ENCODE measurements around the gene KRTAP20-1.

GRCh38 chr21:30577766-30578165 lies 38.5 kb upstream of the KRTAP20-1 start:
- TF ChIP-seq, protein P1, sequence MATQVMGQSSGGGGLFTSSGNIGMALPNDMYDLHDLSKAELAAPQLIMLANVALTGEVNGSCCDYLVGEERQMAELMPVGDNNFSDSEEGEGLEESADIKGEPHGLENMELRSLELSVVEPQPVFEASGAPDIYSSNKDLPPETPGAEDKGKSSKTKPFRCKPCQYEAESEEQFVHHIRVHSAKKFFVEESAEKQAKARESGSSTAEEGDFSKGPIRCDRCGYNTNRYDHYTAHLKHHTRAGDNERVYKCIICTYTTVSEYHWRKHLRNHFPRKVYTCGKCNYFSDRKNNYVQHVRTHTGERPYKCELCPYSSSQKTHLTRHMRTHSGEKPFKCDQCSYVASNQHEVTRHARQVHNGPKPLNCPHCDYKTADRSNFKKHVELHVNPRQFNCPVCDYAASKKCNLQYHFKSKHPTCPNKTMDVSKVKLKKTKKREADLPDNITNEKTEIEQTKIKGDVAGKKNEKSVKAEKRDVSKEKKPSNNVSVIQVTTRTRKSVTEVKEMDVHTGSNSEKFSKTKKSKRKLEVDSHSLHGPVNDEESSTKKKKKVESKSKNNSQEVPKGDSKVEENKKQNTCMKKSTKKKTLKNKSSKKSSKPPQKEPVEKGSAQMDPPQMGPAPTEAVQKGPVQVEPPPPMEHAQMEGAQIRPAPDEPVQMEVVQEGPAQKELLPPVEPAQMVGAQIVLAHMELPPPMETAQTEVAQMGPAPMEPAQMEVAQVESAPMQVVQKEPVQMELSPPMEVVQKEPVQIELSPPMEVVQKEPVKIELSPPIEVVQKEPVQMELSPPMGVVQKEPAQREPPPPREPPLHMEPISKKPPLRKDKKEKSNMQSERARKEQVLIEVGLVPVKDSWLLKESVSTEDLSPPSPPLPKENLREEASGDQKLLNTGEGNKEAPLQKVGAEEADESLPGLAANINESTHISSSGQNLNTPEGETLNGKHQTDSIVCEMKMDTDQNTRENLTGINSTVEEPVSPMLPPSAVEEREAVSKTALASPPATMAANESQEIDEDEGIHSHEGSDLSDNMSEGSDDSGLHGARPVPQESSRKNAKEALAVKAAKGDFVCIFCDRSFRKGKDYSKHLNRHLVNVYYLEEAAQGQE (IDR thresholded peaks at IDR 0.05; ENCODE audit: insufficient read depth in 1 of 2, low read depth in 2 of 2, low read length in 2 of 2): no peak
- TF ChIP-seq POLR2AphosphoS5 (IDR thresholded peaks at IDR 0.05; ENCODE audit: low read depth, low read length) (no peak), TAF1 (IDR thresholded peaks at IDR 0.05; ENCODE audit: borderline replicate concordance, insufficient read depth, low read length) (no peak), SIN3A (IDR thresholded peaks at IDR 0.05; ENCODE audit: borderline replicate concordance, insufficient read depth, low read length) (no peak)
